HEK293T (cell line): ENCODE results near the gene SNX9.

Source experiments
- ARNT ChIP-seq: fragments of 450-650 bp; IDR thresholded peaks from 2 replicates; pipeline ENCODE4 v1.6.1; 2017; ENCODE audit warnings: mild to moderate bottlenecking
- FOXA1 ChIP-seq: fragments of 450-650 bp; IDR thresholded peaks from 2 replicates; pipeline ENCODE4 v1.6.1; 2016; ENCODE audit warnings: mild to moderate bottlenecking
- FOXK2 ChIP-seq: fragments of 450-650 bp; IDR thresholded peaks from 2 replicates; pipeline ENCODE4 v1.6.1; 2016; ENCODE audit warnings: mild to moderate bottlenecking
- FOXM1 ChIP-seq: fragments of 450-650 bp; IDR thresholded peaks from 2 replicates; pipeline ENCODE4 v1.6.1; 2017; ENCODE audit warnings: mild to moderate bottlenecking, borderline replicate concordance
- LEF1 ChIP-seq: fragments of 450-650 bp; IDR thresholded peaks from 2 replicates; pipeline ENCODE4 v1.6.1; 2017; ENCODE audit warnings: mild to moderate bottlenecking, borderline replicate concordance
- PKNOX1 ChIP-seq: fragments of 450-650 bp; IDR thresholded peaks from 2 replicates; pipeline ENCODE4 v1.6.1; 2016
- SP1 ChIP-seq: fragments of 450-650 bp; IDR thresholded peaks from 2 replicates; pipeline ENCODE4 v1.6.1; 2017
- SUZ12 ChIP-seq: fragments of 450-650 bp; IDR thresholded peaks from 2 replicates; pipeline ENCODE4 v1.6.1; 2016; ENCODE audit warnings: mild to moderate bottlenecking
- TARDBP ChIP-seq: fragments of 450-650 bp; IDR thresholded peaks from 2 replicates; pipeline ENCODE4 v1.6.1; 2016
- ZNF384 ChIP-seq: fragments of 450-650 bp; IDR thresholded peaks from 2 replicates; pipeline ENCODE4 v1.6.1; 2016

- TF ChIP-seq PKNOX1 (peak; percentile 53; the same call in 1 of the 2 replicates), FOXA1 (no peak), ZNF384 (no peak), FOXM1 (no peak), LEF1 (no peak), SP1 (no peak), ARNT (no peak), SUZ12 (no peak), FOXK2 (no peak), TARDBP (no peak)
Measured at GRCh38 chr6:157974341-157974894, 151.4 kb downstream of the SNX9 start.
